ENCODE results near the gene ACOT9.

GRCh38 chrX:23732704-23733103, 10.4 kb downstream of the ACOT9 start:
- TF ChIP-seq POLR2A (IDR thresholded peaks at IDR 0.05; ENCODE audit: low read depth) (no peak), EP300 (IDR thresholded peaks at IDR 0.05) (no peak)

All from esophagus muscularis mucosa (tissue), 2 donors.